Measurements from ENCODE around the gene CPO.

DNA sequence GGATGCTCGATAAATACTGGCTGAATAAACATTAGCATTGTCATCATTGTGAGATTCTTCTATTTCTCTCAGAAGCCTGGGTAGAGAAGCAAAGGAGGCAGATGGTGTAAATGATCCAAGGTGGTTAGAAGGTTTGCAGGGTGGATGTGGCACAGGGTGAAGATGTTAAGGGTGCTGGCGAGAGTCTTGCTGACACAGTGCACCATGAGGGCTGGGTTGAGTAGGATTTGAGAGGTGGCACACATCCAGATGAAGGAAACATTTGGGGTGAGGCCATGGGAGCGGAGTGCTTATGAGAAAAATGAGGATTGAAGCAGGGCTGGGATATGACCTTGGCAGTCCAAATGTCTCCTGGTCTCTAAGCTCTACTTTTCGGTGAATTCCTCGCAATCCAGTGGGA, 17.8 kb upstream of the CPO start:
- TF ChIP-seq, protein P1, sequence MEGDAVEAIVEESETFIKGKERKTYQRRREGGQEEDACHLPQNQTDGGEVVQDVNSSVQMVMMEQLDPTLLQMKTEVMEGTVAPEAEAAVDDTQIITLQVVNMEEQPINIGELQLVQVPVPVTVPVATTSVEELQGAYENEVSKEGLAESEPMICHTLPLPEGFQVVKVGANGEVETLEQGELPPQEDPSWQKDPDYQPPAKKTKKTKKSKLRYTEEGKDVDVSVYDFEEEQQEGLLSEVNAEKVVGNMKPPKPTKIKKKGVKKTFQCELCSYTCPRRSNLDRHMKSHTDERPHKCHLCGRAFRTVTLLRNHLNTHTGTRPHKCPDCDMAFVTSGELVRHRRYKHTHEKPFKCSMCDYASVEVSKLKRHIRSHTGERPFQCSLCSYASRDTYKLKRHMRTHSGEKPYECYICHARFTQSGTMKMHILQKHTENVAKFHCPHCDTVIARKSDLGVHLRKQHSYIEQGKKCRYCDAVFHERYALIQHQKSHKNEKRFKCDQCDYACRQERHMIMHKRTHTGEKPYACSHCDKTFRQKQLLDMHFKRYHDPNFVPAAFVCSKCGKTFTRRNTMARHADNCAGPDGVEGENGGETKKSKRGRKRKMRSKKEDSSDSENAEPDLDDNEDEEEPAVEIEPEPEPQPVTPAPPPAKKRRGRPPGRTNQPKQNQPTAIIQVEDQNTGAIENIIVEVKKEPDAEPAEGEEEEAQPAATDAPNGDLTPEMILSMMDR (IDR thresholded peaks at IDR 0.05; ENCODE audit: low read length): no peak
- no peak for TF ChIP-seq EZH2 (IDR thresholded peaks at IDR 0.05; ENCODE audit: borderline replicate concordance, low read length)
